Central memory CD4-positive, alpha-beta T cell (primary cell): ENCODE results near the gene IL18.
A peak's percentile ranks its signal among the peaks of the same experiment; 100 is the strongest.
"Not testable (repeated sequence)": the region's sequence is repeated elsewhere in the genome, so short reads cannot be mapped to it uniquely, and the experiment has no call there.

Source experiments
- DNase-seq: peaks from one replicate; pipeline ENCODE4 v3.0.0; 2022

The IL18 gene

GRCh38 chr11:112115386-112115785, 48.5 kb downstream of the IL18 start:
- no peak for DNase-seq

GRCh38 chr11:112114460-112114859, 49.4 kb downstream of the IL18 start:
- DNase-seq: no peak

GRCh38 chr11:112113539-112114457, 50.1 kb downstream of the IL18 start:
- peak; percentile 35 for DNase-seq

- no peak for DNase-seq
Observed at GRCh38 chr11:112106070-112106469, 57.8 kb downstream of the IL18 start.

- no peak for DNase-seq
Observed at GRCh38 chr11:112103446-112103845, 60.4 kb downstream of the IL18 start.

- no peak for DNase-seq
Observed at GRCh38 chr11:112100462-112100861, 63.4 kb downstream of the IL18 start.

GRCh38 chr11:112097734-112098528, 66.0 kb downstream of the IL18 start:
- no peak for DNase-seq

- DNase-seq: no peak
Observed at GRCh38 chr11:112096194-112096593, 67.7 kb downstream of the IL18 start.

- DNase-seq: not testable (repeated sequence)
Observed at GRCh38 chr11:112095302-112095701, 68.6 kb downstream of the IL18 start.
